Measurements from ENCODE around the gene FEZF2.

FEZF2 gene

DNA sequence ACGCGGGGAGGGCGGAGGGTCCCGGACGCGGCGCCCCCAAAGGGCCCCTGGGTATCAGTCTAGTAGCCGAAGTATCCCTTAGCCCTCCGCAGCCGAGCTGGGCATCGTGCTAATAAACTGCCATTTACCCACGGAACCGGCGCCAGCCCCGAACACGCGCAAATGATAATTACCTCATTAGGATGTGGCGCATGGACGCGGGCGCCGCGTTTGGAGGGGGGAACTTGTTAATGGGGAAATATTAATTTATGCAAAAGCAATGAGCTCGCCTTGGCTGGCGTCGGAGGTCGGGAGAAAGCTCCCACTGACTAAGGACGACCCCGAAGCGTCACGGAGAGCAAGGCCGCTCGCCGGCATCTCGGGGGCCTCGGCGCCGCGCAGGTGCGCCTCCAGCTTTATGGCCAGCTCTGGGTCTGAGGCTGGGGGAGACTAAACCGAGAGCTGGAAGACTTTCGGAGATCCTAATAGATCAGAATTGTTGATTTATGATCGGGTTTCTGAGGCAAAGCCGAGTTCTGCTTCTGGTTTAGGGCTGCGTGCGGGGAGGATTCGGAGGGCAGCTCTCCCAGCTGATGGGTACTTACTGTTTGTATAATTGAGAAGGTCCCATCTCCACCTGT lies 474 bp upstream of the FEZF2 start:
- Histone ChIP-seq H3K4me3 (peak overlapping the region; percentile 67), H3K27ac (no peak overlapping the region)
- TF ChIP-seq CTCF (IDR thresholded peaks at IDR 0.05), result no peak
- no peak for DNase-seq (ENCODE audit: low spot score)

GRCh38 chr3:62372621-62373041 lies 719 bp downstream of the FEZF2 start:
- no peak for DNase-seq (ENCODE audit: low spot score)
- H3K4me3 ChIP-seq, result peak overlapping the region; percentile 67
- TF ChIP-seq CTCF (IDR thresholded peaks at IDR 0.05), result no peak
- no peak overlapping the region for H3K27ac ChIP-seq

DNA sequence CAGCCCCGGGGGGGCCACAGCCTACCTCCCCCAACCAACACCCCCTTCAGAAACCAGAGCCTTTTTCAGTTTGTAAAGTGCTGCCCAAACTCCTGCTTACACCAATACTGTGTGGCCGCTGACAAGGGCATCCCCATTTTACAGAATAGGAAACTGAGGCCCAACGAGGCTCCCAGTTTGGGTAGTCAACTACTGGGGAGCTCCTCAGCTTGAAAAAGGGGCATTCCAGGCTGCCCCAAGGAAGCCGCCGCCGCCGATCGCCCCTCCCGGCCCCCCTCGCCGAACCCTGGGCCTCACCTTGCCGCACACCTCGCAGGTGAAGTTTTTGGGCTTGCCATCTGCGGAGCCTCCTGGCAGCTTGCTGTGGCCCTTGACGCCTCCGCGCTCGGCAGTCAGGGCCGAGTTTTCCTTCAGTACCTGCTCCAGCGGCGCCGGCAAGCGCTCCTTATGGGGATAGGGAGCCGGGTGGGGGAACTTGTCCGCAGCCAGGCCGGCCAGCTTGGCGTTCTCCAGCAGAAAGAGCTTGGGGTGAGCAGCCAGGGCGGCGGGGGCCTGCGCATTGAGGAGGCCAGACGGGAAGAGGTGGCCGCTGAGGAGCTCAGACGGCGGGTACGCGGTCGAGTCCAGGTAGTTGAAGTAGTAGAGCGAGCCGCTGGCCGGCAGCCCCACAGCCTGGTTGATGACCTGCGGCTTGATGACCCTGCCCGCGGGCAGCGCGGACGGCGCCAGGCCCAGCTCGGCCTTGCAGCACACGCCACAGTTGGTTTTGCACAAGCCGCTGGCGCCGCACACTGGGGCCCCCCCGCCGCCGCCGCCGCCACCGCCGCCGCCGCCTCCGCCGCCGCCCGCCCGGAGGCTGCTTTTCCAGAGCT lies 1.4 kb downstream of the FEZF2 start:
- no peak overlapping the region for H3K27ac ChIP-seq
- peak overlapping the region; percentile 67 for H3K4me3 ChIP-seq
- DNase-seq (ENCODE audit: low spot score), result no peak
- no peak for TF ChIP-seq CTCF (IDR thresholded peaks at IDR 0.05)

- H3K4me3 ChIP-seq, result no peak overlapping the region
- TF ChIP-seq CTCF (IDR thresholded peaks at IDR 0.05), result no peak
- no peak for DNase-seq (ENCODE audit: low spot score)
- H3K27ac ChIP-seq, result no peak overlapping the region
These were observed 2.3 kb downstream of the FEZF2 start for GRCh38 chr3:62370858-62371719.

- H3K27ac ChIP-seq, result no peak overlapping the region
- no peak overlapping the region for H3K4me3 ChIP-seq
- TF ChIP-seq CTCF (IDR thresholded peaks at IDR 0.05), result no peak
- DNase-seq (ENCODE audit: low spot score), result no peak
These were observed 3.1 kb downstream of the FEZF2 start for GRCh38 chr3:62370112-62370857.

DNA sequence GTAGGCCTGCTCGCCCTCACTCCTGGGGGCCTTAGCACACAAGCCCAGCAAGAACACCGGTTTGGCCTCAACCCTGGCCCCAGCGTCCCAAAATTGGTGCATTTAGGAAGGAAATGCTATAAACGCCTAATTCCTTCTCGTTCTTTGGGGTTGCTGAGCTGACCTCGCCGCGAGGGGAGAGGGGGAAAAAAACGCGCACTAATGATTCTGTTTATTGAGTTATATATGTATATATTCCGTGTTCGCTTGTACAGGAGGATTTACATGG lies 3.9 kb downstream of the FEZF2 start:
- TF ChIP-seq CTCF (IDR thresholded peaks at IDR 0.05), result no peak
- no peak for DNase-seq (ENCODE audit: low spot score)
- peak overlapping the region; percentile 42 for H3K4me3 ChIP-seq
- no peak overlapping the region for H3K27ac ChIP-seq

All from coronary artery (tissue), 2 donors.